ENCODE results near the gene CSN3.

CSN3 gene

GRCh38 chr4:70300215-70300614 is 57.8 kb downstream of the CSN3 start:
- no peak overlapping the region for H3K27ac ChIP-seq
- no peaks in the 10 kb centered on the region for H3K27me3 ChIP-seq
- TF ChIP-seq CTCF (IDR thresholded peaks at IDR 0.05) = no peak
- H3K4me1 ChIP-seq (ENCODE audit: control insufficient read depth in 1 of 2, insufficient read depth in 1 of 2, low read depth in 1 of 2, low read length in 1 of 2) = no peaks in the 10 kb centered on the region
- no peaks in the 10 kb centered on the region for H3K36me3 ChIP-seq
- H3K9me3 ChIP-seq = no peaks in the 10 kb centered on the region
- H3K4me3 ChIP-seq (ENCODE audit: low read depth in 1 of 2, low read length in 1 of 2) = no peak overlapping the region

Data from neutrophil (primary cell).